ENCODE results near the gene SATB1.
A peak's percentile ranks its signal among the peaks of the same experiment; 100 is the strongest.

SATB1 gene

GRCh38 chr3:18376682-18377081 lies 48.5 kb downstream of the SATB1 start:
- peaks cover 49% of the 10 kb centered on the region for H3K36me3 ChIP-seq (ENCODE audit: insufficient read depth, low read length)
- no peaks in the 10 kb centered on the region for H3K9me3 ChIP-seq (ENCODE audit: insufficient read depth, low read depth, low read length)
- H3K4me2 ChIP-seq (ENCODE audit: low read depth, low read length, poor library complexity, severe bottlenecking), result no peak overlapping the region
- no peaks in the 10 kb centered on the region for H3K9me2 ChIP-seq (replicated peaks; ENCODE audit: low read depth, low read length)
- no peak overlapping the region for H3K9ac ChIP-seq (ENCODE audit: low read depth, low read length, poor library complexity, severe bottlenecking)
- no peaks in the 10 kb centered on the region for H3F3A ChIP-seq (ENCODE audit: low read depth)
- no peaks in the 10 kb centered on the region for H3K79me2 ChIP-seq (ENCODE audit: insufficient read depth, low read length)
- H2AFZ ChIP-seq (ENCODE audit: low read length), result no peak overlapping the region
- no peak overlapping the region for H3K4me3 ChIP-seq (ENCODE audit: low read length, poor library complexity, severe bottlenecking)
- H4K20me1 ChIP-seq (ENCODE audit: insufficient read depth, low read length, poor library complexity, severe bottlenecking), result no peaks in the 10 kb centered on the region
- peaks cover 10% of the 10 kb centered on the region for H3K4me1 ChIP-seq (ENCODE audit: insufficient read depth, low read length, poor library complexity, severe bottlenecking)
- no peaks in the 10 kb centered on the region for H3K27me3 ChIP-seq (ENCODE audit: insufficient read depth, low read length, poor library complexity, severe bottlenecking)
- TF ChIP-seq EZH2phosphoT487 (IDR thresholded peaks at IDR 0.05; ENCODE audit: borderline replicate concordance) (no peak), CTCF (conservative IDR thresholded peaks at IDR 0.05; ENCODE audit: low read length) (no peak)

- Histone ChIP-seq H3K4me1 (ENCODE audit: insufficient read depth, low read length, poor library complexity, severe bottlenecking) (peaks cover 35% of the 10 kb centered on the region), H3K36me3 (ENCODE audit: insufficient read depth, low read length) (peaks cover 48% of the 10 kb centered on the region; the same call in 1 of the 2 replicates), H2AFZ (ENCODE audit: low read length) (no peak overlapping the region), H4K20me1 (ENCODE audit: insufficient read depth, low read length, poor library complexity, severe bottlenecking) (no peaks in the 10 kb centered on the region), H3K27me3 (ENCODE audit: insufficient read depth, low read length, poor library complexity, severe bottlenecking) (no peaks in the 10 kb centered on the region), H3K4me2 (ENCODE audit: low read depth, low read length, poor library complexity, severe bottlenecking) (peak overlapping the region; percentile 9), H3K9me3 (ENCODE audit: insufficient read depth, low read depth, low read length) (no peaks in the 10 kb centered on the region), H3K9me2 (replicated peaks; ENCODE audit: low read depth, low read length) (no peaks in the 10 kb centered on the region), H3K79me2 (ENCODE audit: insufficient read depth, low read length) (no peaks in the 10 kb centered on the region), H3K9ac (ENCODE audit: low read depth, low read length, poor library complexity, severe bottlenecking) (no peak overlapping the region), H3F3A (ENCODE audit: low read depth) (no peaks in the 10 kb centered on the region), H3K4me3 (ENCODE audit: low read length, poor library complexity, severe bottlenecking) (no peak overlapping the region)
- TF ChIP-seq EZH2phosphoT487 (IDR thresholded peaks at IDR 0.05; ENCODE audit: borderline replicate concordance), result no peak
- TF ChIP-seq CTCF (conservative IDR thresholded peaks at IDR 0.05; ENCODE audit: low read length), result no peak
Observed at GRCh38 chr3:18372786-18373405, 52.2 kb downstream of the SATB1 start.

GRCh38 chr3:18370672-18371071 lies 54.5 kb downstream of the SATB1 start:
- H3F3A ChIP-seq (ENCODE audit: low read depth), result no peaks in the 10 kb centered on the region
- H3K9me2 ChIP-seq (replicated peaks; ENCODE audit: low read depth, low read length), result no peaks in the 10 kb centered on the region
- TF ChIP-seq CTCF (conservative IDR thresholded peaks at IDR 0.05; ENCODE audit: low read length), result no peak
- no peak for TF ChIP-seq EZH2phosphoT487 (IDR thresholded peaks at IDR 0.05; ENCODE audit: borderline replicate concordance)
- no peak overlapping the region for H3K9ac ChIP-seq (ENCODE audit: low read depth, low read length, poor library complexity, severe bottlenecking)
- H2AFZ ChIP-seq (ENCODE audit: low read length), result no peak overlapping the region
- peaks cover 35% of the 10 kb centered on the region for H3K4me1 ChIP-seq (ENCODE audit: insufficient read depth, low read length, poor library complexity, severe bottlenecking)
- H3K36me3 ChIP-seq (ENCODE audit: insufficient read depth, low read length), result peaks cover 49% of the 10 kb centered on the region; the same call in 1 of the 2 replicates
- no peaks in the 10 kb centered on the region for H3K9me3 ChIP-seq (ENCODE audit: insufficient read depth, low read depth, low read length)
- no peaks in the 10 kb centered on the region for H4K20me1 ChIP-seq (ENCODE audit: insufficient read depth, low read length, poor library complexity, severe bottlenecking)
- no peaks in the 10 kb centered on the region for H3K27me3 ChIP-seq (ENCODE audit: insufficient read depth, low read length, poor library complexity, severe bottlenecking)
- H3K4me3 ChIP-seq (ENCODE audit: low read length, poor library complexity, severe bottlenecking), result no peak overlapping the region
- H3K4me2 ChIP-seq (ENCODE audit: low read depth, low read length, poor library complexity, severe bottlenecking), result no peak overlapping the region
- H3K79me2 ChIP-seq (ENCODE audit: insufficient read depth, low read length), result no peaks in the 10 kb centered on the region
